Right kidney (tissue), 9 donors: ENCODE measurements around the gene DPP6.
"Not testable (repeated sequence)": the region's sequence is repeated elsewhere in the genome, so short reads cannot be mapped to it uniquely, and the experiment has no call there.

Experiments used
- DNase-seq: peaks from one replicate; pipeline ENCODE4 v3.0.0-alpha.2; 2016
- long read RNA-seq, 8 donors: transcript quantifications; one replicate each; lab custom pipeline, GENCODE V29; 2026

Gene DPP6
- long read RNA-seq, donor 1, partial matches to known transcripts = 30 of 30 reads
- long read RNA-seq, donor 1, other reads (novel, unspliced or antisense) = 0 of 30 reads
- long read RNA-seq, donor 2 = 0 reads
- long read RNA-seq, donor 3, partial matches to known transcripts = 0 of 1 reads
- long read RNA-seq, donor 3, other reads (novel, unspliced or antisense) = 0 of 1 reads
- long read RNA-seq, donor 4, partial matches to known transcripts = 34 of 34 reads
- long read RNA-seq, donor 4, other reads (novel, unspliced or antisense) = 0 of 34 reads
- long read RNA-seq, donor 5 = 0 reads
- long read RNA-seq, donor 6, partial matches to known transcripts = 40 of 40 reads
- long read RNA-seq, donor 6, other reads (novel, unspliced or antisense) = 0 of 40 reads
- long read RNA-seq, donor 7, partial matches to known transcripts = 73 of 74 reads
- long read RNA-seq, donor 7, other reads (novel, unspliced or antisense) = 0 of 74 reads
- long read RNA-seq, donor 8, partial matches to known transcripts = 15 of 15 reads
- long read RNA-seq, donor 8, other reads (novel, unspliced or antisense) = 0 of 15 reads

DNA sequence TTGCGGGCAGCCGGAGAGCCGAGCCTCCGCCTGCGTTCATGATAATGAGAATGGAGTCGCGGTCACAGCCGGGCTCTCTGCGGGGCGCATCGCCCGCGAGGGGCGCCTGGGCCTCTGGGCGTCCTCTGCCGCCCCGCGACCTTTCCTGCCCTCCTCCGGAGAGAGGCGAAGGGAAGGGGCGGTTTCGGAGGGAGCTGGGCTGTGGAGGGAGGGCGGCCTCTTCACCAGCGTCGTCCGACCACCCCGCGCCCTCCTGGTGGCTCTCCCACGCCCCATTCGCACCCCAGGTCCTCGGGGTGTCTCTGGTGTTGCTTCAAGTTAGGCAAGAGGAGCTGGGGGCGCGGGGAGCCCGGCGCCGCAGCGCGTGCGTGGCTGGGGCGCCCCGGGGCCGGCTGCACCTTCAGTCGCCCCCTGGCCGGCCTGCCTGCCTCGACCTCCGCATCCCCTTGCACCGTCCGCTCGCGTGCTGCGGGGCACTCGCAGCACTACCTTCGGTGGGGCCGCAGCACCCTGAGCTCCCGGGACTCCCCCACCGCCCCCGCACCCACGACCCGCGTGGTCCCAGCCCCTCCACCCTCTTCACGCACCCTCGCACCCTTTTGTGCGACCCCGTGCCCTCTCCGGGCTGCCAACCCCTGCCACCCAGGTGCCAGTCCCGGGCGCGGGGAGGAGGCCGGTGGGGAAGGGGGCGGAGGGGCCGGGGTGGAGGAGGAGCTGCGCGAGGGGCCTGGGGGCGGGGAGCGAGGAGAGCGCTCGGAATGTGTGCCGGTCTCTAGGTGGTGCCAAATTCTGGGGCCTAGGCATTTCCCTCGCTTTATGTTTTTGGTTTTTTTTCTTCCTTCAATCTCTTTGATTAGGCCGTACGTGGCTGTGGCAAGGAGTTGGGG is at the start of gene DPP6:
Gene DPP6 (plus strand): TSS at position 756 of the 887 bp plus-strand sequence.
- DNase-seq = peak; percentile 58

DNA sequence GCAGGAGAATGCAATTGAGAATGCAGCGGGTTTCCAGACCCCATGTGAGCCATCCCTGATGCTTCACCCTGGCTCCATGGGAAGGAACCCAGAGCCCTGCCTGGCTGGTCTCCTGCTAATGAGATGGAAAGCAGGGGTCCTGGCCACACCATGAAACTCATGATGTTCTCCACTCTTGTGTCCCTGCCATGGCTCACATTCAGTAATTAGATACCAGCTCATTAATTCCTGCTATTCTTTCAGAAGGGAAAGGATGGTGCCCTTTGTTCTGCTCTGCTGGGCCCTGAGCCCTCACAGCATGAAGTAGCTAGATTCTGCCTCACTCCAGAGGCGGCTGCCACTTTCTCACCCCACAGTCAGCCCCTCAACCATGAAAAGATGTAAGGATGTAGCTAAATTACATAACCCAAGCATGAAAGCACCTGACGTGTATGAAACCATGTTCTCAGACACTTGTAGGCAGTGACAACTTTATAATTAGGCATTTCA is 42.7 kb upstream of the DPP6 start:
- DNase-seq = not testable (repeated sequence)

GRCh38 chr7:154010726-154011568 is 41.3 kb upstream of the DPP6 start:
- not testable (repeated sequence) for DNase-seq

DNA sequence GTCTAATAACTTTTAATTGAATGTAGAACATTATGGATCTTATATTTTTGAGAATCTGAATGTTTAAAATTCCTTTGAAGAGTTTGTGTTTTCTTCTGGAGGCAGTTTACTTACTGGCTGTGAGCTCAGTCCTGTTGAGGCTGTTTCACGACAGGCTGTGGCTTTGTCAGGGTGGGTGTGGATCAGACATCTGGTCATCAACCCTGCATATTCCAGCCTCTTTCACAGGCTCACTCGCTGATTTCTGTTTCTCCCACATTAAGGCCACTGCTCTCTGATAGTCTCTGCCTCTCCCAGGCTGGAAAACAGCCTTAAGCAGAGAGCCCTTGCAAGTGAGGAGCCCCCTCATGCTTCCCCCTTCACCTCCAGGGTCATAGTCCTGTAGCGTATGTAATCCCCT is 39.4 kb upstream of the DPP6 start:
- DNase-seq = not testable (repeated sequence)

GRCh38 chr7:154015636-154016035 is 36.6 kb upstream of the DPP6 start:
- DNase-seq = not testable (repeated sequence)

GRCh38 chr7:154018354-154018753 is 33.8 kb upstream of the DPP6 start:
- DNase-seq = not testable (repeated sequence)

- not testable (repeated sequence) for DNase-seq
Measured at GRCh38 chr7:154027805-154028204, 24.4 kb upstream of the DPP6 start.

GRCh38 chr7:154030476-154031080 is 21.6 kb upstream of the DPP6 start:
- DNase-seq = not testable (repeated sequence)

- DNase-seq = not testable (repeated sequence)
Measured at GRCh38 chr7:154039466-154040165, 12.6 kb upstream of the DPP6 start.

DNA sequence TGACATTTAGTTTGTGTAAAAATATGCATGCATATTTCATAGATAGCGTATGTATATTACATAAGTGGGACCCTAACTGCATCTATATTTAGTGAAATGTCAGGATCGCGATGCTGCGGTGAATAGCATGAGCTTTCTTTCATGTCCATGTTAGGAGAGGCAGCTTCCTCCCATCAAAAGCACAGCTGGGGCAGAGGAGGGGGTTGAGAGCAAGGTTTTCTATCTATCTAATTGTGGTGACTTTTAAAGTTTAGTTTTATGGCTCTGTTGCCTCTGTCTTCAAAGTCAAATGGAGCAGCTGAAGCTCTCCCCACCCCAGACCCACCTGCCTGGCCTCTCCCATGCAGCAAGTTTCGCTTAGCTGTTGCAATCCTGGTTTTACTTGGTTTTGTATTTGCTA is 1.8 kb upstream of the DPP6 start:
- not testable (repeated sequence) for DNase-seq

DNA sequence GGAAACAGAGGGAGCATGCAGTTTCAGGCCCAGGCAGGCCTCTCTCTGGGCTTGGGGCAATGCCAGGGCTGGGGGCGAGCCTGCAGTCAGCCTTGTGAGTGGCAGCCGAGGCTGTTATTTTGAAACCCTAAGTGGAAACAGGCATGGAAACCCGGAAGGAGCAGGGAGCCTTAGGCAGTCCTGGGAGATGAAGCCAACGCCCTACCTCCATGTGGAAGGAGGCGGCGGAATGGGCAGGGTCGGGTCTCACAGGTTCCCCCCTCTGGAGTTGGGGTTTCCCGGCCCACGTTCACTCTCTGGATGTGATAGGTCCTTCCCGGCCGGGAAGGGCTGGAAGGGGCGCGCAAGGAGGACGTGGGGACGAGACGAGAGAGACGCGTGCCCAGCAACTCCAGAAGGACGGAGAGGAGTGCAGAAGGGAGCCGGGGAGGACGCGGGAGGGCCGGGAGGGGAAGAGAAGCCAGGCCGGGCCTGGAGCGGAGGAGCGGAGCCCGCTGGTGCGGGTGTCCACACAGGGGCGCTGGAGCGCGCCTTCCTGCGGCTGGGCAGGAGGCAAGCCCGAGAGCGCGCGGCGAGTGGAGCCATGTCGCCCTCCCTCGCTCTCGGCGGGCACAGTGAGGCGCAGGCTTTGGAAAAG is 1.1 kb upstream of the DPP6 start:
- DNase-seq = peak; percentile 21

DNA sequence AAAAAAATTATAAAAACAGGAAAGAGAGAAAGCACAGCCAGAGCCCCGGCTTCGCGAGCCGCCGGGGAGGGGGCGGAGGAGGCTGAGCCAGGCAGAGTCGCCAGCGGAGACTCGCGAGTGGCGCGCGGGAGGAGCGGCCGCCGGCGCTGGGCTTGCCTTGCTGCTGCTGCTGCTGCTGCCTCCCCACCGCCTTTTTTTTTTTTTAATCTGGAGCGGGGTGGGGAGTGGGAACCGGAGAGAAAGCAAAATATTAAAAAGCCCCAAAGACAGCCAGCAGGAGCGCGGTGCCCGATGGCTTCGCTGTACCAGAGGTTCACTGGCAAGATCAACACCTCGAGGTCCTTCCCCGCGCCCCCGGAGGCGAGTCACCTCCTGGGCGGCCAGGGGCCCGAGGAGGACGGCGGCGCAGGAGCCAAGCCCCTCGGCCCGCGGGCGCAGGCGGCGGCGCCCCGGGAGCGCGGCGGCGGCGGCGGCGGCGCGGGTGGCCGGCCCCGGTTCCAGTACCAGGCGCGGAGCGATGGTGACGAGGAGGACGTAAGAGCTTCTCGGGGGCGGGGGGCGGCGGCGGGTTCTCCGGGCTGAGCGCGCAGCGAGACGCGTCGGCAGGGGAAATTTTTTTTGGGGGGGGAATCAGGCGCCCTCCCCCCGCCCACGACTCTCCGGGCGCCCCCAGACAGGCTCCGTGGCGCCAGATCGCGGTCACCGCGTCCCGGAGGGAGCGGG is 493 bp downstream of the DPP6 start:
- DNase-seq = peak; percentile 74

DNA sequence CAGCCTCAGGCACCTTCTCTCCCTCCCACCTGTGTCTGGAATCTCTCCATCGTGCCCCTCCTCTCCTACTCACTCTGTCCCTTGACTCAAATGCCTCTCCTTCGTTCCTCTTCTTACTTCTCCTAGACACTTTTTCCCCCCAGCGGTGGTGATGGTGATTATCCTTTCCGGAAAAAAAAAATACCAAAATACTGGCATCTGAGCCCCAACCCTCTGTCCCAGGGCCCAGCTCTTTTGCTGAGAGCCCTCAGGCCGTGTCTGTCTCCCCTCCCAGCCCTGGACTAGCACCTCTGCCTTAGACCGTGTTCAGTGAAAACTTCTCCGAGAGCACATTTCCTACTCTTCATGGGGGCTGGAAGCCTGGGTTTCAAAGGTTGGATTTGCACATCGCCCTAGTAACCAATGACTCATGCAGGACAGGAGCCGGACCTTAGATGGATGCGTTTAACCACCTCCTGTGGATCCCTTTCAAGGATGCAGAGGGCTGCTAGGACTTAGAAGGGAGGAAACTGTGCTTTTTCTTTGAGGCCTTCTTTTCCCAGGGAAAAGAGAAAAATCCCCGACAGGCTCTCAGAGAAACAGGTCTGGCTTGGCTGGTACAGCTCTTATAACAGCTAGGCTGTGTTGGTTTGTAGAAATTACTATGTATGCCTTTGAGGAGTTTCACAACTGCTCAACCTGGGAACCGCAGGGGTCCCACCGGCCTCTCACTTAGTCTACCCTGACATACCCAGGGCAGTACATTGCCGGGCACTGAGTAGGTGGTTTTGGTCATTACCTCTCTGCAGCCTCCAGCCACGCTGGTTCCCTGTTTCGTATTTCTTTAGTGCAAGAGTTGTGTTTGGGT is 1.5 kb downstream of the DPP6 start:
- DNase-seq = not testable (repeated sequence)

- not testable (repeated sequence) for DNase-seq
Measured at GRCh38 chr7:154054664-154055063, 2.5 kb downstream of the DPP6 start.

DNA sequence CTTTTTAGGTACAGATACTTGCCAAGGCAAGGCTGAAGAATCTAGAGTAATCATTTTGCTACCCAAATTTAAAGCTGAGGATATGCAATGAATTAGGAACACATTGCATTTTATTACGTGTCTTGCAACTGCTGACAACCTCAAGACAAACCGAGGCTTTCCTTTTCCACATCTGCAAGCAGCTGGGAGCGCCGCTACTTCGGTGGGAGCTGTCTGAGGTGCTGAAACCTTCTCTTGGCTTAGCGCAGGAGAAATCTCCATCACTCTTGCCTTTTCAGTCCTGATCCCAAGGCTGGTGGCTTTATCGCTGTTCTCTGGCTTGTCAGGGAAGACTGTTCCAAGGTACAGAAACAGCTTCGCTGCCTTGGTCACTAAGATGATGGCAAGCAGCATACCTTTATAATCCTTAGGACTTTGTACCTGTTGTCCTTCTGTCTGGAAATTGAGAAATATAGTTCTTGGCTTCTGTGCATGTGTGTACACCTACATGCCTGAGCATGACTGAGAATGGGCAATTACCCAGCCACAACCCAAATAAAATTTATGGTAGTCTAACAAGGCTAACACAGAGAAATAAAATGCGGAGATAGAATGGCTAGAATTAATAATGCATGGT is 3.4 kb downstream of the DPP6 start:
- DNase-seq = peak; percentile 35

- not testable (repeated sequence) for DNase-seq
Measured at GRCh38 chr7:154058783-154059182, 6.6 kb downstream of the DPP6 start.

- not testable (repeated sequence) for DNase-seq
Measured at GRCh38 chr7:154060551-154060950, 8.4 kb downstream of the DPP6 start.

- DNase-seq = peak; percentile 10
Measured at GRCh38 chr7:154071833-154072232, 19.6 kb downstream of the DPP6 start.
